Activated CD4-positive, alpha-beta T cell treated with anti-CD3 and anti-CD28 coated beads, Interleukin-2, amount 50 U/mL, for 24 hours (primary cell): Measurements from ENCODE around the gene LCE3C.
"Not testable (repeated sequence)": the region's sequence is repeated elsewhere in the genome, so short reads cannot be mapped to it uniquely, and the experiment has no call there.

Experiments used
- DNase-seq, 2 donors: peaks; one replicate each; pipeline ENCODE4 v3.0.0-alpha.2; 2020; ENCODE audit warnings: low read depth in 1 of 2, low spot score in 1 of 2

The LCE3C gene, protein sequence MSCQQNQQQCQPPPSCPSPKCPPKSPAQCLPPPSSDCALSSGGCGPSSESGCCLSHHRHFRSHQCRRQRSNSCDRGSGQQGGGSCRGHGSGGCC

GRCh38 chr1:152599934-152600333, at the start of gene LCE3C:
LCE3C (plus strand) TSS chr1:152600234; CDS start chr1:152600732, 498 bp downstream.
- DNase-seq: no peak

DNA sequence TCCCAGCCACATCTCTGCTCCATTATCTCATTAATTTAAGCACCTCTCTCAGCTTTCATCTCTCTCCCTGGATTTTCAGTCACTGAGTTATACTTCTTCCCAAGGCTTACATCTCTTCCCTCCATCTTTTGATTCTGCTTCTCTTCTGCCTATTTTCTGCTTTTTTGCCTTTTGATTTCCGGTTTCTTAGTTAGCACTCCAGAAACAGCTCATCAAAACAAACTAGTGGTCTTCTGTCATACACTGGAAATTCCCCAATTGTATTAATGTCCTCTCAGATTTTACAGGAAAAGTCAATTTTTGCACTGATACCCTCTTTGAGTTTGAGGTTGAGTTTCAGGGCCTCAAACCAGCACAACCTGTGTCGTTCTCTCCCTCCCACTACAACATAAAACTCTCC, 34.9 kb upstream of the LCE3C start:
- no peak for DNase-seq

DNA sequence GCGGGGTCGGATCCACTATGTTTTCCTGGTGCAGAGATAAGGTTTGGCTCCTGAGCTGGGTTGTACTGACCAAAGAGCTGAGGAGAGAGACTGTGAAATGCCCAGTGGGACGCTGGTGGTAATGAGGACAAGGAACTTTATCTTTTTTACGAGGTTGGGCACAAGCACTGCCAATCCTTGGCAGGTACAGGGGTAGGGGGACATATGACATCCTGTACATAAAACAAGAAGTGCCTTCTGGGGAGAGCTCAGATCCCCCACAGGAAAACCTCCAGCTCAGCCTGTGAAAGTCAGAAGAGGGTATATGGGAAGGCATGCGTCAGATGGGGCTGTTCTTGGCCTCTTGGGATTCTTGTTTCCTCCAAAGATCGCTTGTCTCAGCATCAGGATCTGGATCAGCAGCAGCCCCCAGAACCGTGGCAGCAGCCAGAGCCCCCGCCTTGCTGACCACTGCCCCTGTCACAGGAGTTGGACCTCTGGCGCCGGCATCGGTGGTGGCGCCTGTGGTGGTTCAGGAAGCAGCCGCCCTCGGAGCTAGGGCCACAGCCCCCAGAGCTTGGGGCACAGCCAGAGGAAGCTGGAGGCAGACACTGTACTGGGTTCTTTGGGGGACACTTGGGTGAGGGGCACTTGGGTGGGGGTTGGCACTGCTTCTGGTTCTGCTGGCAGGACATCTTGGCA, 34.4 kb upstream of the LCE3C start:
- DNase-seq: no peak

DNA sequence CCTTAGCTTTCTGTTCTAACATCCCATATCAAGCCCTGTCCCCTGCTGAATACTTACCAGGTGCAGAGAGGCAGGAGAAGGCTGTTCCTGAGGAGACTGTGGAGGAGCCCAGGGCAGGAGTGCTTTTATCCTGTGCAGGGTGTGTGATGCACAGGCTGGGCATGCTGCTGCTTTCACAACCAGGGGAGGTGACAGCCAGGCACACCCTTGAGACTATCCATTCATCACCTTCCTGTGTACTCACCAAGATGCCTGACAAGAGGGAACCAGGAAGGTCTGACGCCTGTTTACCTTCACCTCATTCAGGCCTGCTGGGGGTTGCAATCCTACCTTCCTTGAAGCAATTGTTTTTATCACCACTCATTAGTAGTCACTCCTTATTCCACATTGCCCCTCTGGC, 33.4 kb upstream of the LCE3C start, which contains the start of gene LCE3E:
LCE3E (minus strand) TSS at position 100 of the 400 bp plus-strand sequence. CDS start 572 bp downstream, outside the sequence.
- no peak for DNase-seq

DNA sequence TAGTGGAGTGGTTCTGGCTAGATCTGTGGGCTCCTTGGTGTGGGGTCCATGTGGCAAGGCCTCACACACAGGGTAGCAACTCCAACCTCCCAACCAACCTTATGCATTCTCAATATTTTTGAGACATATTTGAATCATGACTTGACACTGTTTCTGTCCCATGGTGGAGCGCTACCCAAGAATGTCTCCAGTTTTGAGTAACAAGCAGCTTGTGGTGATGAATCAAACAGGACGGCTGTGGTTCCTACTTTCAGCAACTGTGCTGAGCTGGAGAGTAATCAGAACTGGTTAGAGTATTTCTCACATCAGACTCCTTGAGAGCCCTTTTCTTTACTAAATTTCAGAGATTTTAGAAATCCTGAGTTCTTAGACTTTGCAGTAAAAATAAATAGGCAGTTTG, 22.9 kb upstream of the LCE3C start:
- no peak for DNase-seq

GRCh38 chr1:152579526-152579925, 20.5 kb upstream of the LCE3C start:
- DNase-seq: not testable (repeated sequence)

GRCh38 chr1:152580433-152580832, 19.6 kb upstream of the LCE3C start, which contains the start of gene LCE3D:
LCE3D (minus strand) TSS chr1:152580516; CDS start chr1:152579936, 580 bp downstream.
- no peak for DNase-seq

DNA sequence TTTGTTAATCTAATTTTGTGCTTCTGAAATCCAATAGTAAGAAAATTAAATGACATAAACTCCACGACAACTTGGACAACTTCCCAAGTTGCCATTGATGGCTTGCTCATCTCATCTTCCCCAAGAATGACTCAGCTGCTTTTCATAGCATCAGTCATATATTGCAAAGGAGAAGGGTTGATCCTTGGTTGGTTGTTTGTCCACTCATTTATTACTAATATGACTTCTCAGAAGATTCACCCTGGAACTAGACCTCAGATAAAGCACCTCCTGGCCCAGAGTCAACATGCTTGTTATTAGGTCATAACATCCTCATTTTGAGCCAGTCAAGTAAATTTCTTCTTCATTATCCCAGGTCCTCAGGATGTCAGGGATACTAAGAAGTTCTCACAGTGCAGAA, 17.4 kb upstream of the LCE3C start:
- no peak for DNase-seq

DNA sequence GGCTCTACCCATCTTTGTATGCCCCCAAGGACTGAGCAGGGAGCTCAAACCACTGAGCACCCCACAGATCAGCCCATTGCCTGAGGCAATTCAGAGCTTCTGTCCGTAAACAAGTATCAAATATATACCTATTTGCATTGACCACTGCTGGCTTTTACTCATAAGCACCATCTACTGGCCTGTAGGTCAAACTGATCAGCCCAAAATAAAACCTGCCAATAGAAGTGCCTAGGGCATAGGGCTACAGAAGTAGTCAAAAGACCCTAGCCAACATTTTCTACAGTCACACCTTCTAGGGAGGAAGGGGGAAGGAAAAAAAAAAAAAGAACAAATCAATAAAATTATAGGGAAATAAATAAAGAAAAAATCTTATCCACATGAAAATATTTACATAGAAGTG, 14.4 kb upstream of the LCE3C start:
- DNase-seq: no peak

GRCh38 chr1:152596986-152597385, 3.0 kb upstream of the LCE3C start:
- no peak for DNase-seq

DNA sequence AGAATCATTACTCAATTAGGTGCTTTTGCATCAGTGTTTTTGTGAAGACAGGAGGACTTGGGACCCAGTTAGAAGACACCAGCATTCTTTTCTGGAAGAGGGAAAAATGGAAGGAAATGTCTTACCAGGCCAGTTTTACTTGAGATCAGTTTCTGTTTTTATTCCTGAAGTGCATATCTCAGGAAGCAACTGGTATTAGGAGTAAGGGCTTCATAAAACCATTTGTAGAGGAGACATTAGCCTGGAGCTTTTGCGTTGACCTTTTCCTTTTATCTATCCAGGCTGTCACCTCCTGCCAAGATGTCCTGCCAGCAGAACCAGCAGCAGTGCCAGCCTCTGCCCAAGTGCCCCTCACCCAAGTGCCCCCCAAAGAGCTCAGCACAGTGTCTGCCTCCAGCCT, 13.5 kb downstream of the LCE3C start, which contains the start of gene LCE3B:
LCE3B (plus strand) TSS at position 301 of the 400 bp plus-strand sequence; CDS start at position 301, 0 bp downstream.
- DNase-seq: no peak

DNA sequence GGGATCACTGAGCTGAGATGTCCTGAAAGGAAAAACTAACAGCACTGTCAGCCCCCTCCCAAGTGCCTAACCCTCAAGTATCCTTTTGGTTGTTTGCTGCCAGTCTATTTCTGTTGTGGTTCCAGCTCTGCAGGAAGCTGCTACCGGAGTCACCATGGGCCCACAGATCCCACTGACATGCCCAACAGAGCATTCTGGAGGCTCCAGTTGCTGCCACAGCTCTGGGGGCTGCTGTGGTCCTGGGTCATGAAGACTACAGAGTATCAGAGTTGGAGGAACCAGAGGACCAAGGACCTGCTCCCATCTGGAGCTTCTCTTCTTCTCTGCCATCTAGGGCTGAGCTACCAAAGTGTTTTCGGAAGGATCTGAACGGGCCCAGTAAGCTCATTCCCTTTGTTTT, 22.0 kb downstream of the LCE3C start:
- no peak for DNase-seq

GRCh38 chr1:152622803-152623202, 22.8 kb downstream of the LCE3C start, which contains the start of gene LCE3A:
LCE3A (minus strand) TSS chr1:152623103; CDS start chr1:152623103, 0 bp downstream.
- DNase-seq: no peak

DNA sequence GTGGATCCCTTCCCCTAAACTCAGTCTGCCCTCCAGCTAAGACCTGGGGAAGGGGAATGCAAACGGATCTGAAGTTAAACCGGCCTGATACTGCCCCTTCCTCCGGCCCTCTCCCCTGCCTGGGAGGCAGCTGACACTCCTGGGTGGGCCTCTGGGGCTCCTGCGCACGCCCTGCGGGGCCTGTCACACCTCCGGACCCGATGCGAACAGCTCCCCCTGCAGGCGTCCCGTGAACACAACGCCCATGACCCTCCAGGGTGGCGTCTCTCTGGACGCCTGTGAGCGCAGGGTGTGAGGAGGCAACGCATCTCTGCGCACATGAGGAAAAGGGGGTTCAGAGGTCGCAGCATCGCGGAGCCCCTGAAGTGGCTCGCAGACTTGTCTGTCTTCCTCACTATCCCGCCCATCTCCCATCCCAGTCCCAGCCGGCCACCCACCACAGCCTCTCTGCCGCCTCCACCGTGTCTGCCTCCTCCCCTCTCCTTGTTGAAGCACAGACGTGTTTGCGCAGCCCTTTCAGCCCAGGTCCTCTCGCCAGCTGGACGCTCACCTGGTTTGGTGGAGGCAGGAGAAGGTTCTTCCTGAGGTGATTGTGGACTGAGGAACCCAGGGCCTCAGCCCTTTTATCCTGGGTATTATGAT, 23.3 kb downstream of the LCE3C start:
- no peak for DNase-seq

GRCh38 chr1:152626744-152627143, 26.7 kb downstream of the LCE3C start:
- DNase-seq: no peak

DNA sequence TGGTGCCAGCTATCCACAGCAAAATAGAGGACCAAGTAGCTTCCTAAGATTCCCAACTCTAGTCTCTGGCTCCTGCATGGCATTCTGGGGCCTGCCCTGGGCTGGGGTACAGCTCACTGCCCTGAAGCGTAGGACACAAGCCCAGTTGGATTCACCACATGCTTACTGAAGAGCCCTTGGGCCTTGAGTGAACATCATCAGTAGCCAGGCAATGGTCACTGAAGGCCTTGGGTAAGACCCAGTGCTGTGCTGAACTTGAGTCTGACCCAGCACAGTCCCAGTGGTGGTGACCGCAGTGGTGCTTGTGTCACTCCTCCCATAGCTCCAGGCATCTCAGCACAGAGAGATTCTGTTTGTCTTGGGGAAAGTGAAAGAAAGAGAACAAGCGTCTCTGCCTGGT, 30.6 kb downstream of the LCE3C start:
- no peak for DNase-seq

DNA sequence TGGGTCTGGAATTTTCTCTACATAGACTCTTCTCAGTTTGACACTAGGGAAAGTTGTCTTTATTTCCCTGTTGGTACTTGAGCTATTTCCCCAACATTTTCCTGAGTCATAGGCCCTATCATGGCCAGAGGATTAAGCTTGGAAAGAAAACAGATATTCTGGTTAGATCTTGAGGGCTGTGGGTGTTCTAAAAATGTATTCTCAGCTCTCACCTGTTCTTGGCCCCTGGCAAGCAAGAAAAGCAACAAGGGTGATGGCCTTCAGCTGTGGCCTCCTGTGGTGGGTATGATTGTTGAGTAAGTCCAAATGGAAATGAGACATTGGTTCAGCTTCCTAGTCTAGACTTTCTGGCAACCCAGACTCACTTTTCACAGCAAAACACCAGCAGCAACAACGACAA, 40.3 kb downstream of the LCE3C start:
- DNase-seq: no peak

- no peak for DNase-seq
Measured at GRCh38 chr1:152643945-152644344, 43.9 kb downstream of the LCE3C start.

- no peak for DNase-seq
Measured at GRCh38 chr1:152645146-152645545, 45.1 kb downstream of the LCE3C start.

- DNase-seq: no peak
Measured at GRCh38 chr1:152646656-152647055, 46.6 kb downstream of the LCE3C start.
